Measurements from ENCODE around the gene MAPKBP1.

MAPKBP1 gene

GRCh38 chr15:41806291-41807181, 32.3 kb downstream of the MAPKBP1 start:
- TF ChIP-seq BHLHE40 (IDR thresholded peaks at IDR 0.05; ENCODE audit: borderline replicate concordance) = no peak
- no peak for TF ChIP-seq FOXK2 (IDR thresholded peaks at IDR 0.05)
- no peak for TF ChIP-seq ELF4 (IDR thresholded peaks at IDR 0.05)
- TF ChIP-seq SP1 (IDR thresholded peaks at IDR 0.05) = no peak
- TF ChIP-seq PKNOX1 (IDR thresholded peaks at IDR 0.05) = no peak
- TF ChIP-seq LEF1 (IDR thresholded peaks at IDR 0.05; ENCODE audit: borderline replicate concordance) = no peak
- no peak for TF ChIP-seq NFRKB (IDR thresholded peaks at IDR 0.05)
- POLR2A ChIA-PET = interaction anchor here (1.0 kb wide), 1 partner anchor 13 kb away, joined by 3 read pairs; no protein-coding TSS in a partner anchor
- DNase-seq (ENCODE audit: extremely low spot score) = no peak
- CTCF ChIA-PET = interaction anchor here (1.0 kb wide), 1 partner anchor 34 kb away, joined by 3 read pairs; no protein-coding TSS in a partner anchor

- DNase-seq (ENCODE audit: extremely low spot score) = no peak
- ChIA-PET CTCF (interaction anchor here (0.6 kb wide), 1 partner anchor 96 kb away, joined by 6 read pairs; no protein-coding TSS in a partner anchor), POLR2A (no interaction called here)
- TF ChIP-seq TARDBP (IDR thresholded peaks at IDR 0.05) (no peak), ZNF384 (IDR thresholded peaks at IDR 0.05) (no peak), SP1 (IDR thresholded peaks at IDR 0.05) (no peak), ARNT (IDR thresholded peaks at IDR 0.05) (no peak), PKNOX1 (IDR thresholded peaks at IDR 0.05) (no peak), LEF1 (IDR thresholded peaks at IDR 0.05; ENCODE audit: borderline replicate concordance) (no peak), L3MBTL2 (conservative IDR thresholded peaks at IDR 0.05) (no peak), BHLHE40 (IDR thresholded peaks at IDR 0.05; ENCODE audit: borderline replicate concordance) (no peak), FOXA1 (IDR thresholded peaks at IDR 0.05) (no peak), FOXM1 (IDR thresholded peaks at IDR 0.05; ENCODE audit: borderline replicate concordance) (no peak), ELF4 (IDR thresholded peaks at IDR 0.05) (no peak), FOXK2 (IDR thresholded peaks at IDR 0.05) (no peak), HDGF (IDR thresholded peaks at IDR 0.05; ENCODE audit: borderline replicate concordance) (no peak), SUZ12 (IDR thresholded peaks at IDR 0.05) (no peak), CTBP1 (IDR thresholded peaks at IDR 0.05; ENCODE audit: borderline replicate concordance) (no peak)
These were observed 34.8 kb downstream of the MAPKBP1 start for GRCh38 chr15:41809121-41809520.

- DNase-seq (ENCODE audit: extremely low spot score) = no peak
- CTCF ChIA-PET = interaction anchor here (0.6 to 4.0 kb wide), 3 partner anchors 12 to 95 kb away, joined by 5 to 51 read pairs (median 6); partner anchors contain the start of gene MAPKBP1
- POLR2A ChIA-PET = interaction anchor here (0.7 kb wide), 1 partner anchor 36 kb away, joined by 3 read pairs; no protein-coding TSS in a partner anchor
- TF ChIP-seq FOXM1 (IDR thresholded peaks at IDR 0.05; ENCODE audit: borderline replicate concordance) (no peak), CTBP1 (IDR thresholded peaks at IDR 0.05; ENCODE audit: borderline replicate concordance) (no peak), NFRKB (IDR thresholded peaks at IDR 0.05) (no peak), PKNOX1 (IDR thresholded peaks at IDR 0.05) (no peak), HDGF (IDR thresholded peaks at IDR 0.05; ENCODE audit: borderline replicate concordance) (no peak), BHLHE40 (IDR thresholded peaks at IDR 0.05; ENCODE audit: borderline replicate concordance) (no peak), SUZ12 (IDR thresholded peaks at IDR 0.05) (no peak), ZNF384 (IDR thresholded peaks at IDR 0.05) (no peak), ARNT (IDR thresholded peaks at IDR 0.05) (no peak), FOXK2 (IDR thresholded peaks at IDR 0.05) (no peak), ELF4 (IDR thresholded peaks at IDR 0.05) (no peak), L3MBTL2 (conservative IDR thresholded peaks at IDR 0.05) (no peak)
These were observed 35.4 kb downstream of the MAPKBP1 start for GRCh38 chr15:41809526-41810220.

- no peak for DNase-seq (ENCODE audit: extremely low spot score)
- TF ChIP-seq BHLHE40 (IDR thresholded peaks at IDR 0.05; ENCODE audit: borderline replicate concordance) (no peak), FOXK2 (IDR thresholded peaks at IDR 0.05) (no peak), SUZ12 (IDR thresholded peaks at IDR 0.05) (no peak), CTBP1 (IDR thresholded peaks at IDR 0.05; ENCODE audit: borderline replicate concordance) (no peak), NFRKB (IDR thresholded peaks at IDR 0.05) (no peak), L3MBTL2 (conservative IDR thresholded peaks at IDR 0.05) (no peak), TARDBP (IDR thresholded peaks at IDR 0.05) (no peak), HDGF (IDR thresholded peaks at IDR 0.05; ENCODE audit: borderline replicate concordance) (no peak), PKNOX1 (IDR thresholded peaks at IDR 0.05) (no peak), FOXM1 (IDR thresholded peaks at IDR 0.05; ENCODE audit: borderline replicate concordance) (no peak), FOXA1 (IDR thresholded peaks at IDR 0.05) (no peak), LEF1 (IDR thresholded peaks at IDR 0.05; ENCODE audit: borderline replicate concordance) (no peak), SP1 (IDR thresholded peaks at IDR 0.05) (no peak), ZNF384 (IDR thresholded peaks at IDR 0.05) (no peak), ELF4 (IDR thresholded peaks at IDR 0.05) (no peak), ARNT (IDR thresholded peaks at IDR 0.05) (no peak)
- POLR2A ChIA-PET = interaction anchor here (0.7 to 1.6 kb wide), 2 partner anchors 38 kb away, joined by 3 to 5 read pairs; no protein-coding TSS in a partner anchor
- CTCF ChIA-PET = interaction anchor here (0.6 to 4.0 kb wide), 5 partner anchors 13 to 409 kb away, joined by 3 to 51 read pairs (median 5); partner anchors contain the start of gene MAPKBP1
These were observed 36.6 kb downstream of the MAPKBP1 start for GRCh38 chr15:41810651-41811431.

Measured in HEK293T (cell line).